ENCODE results near the gene TEX52.

- no peak for TF ChIP-seq CTCF (IDR thresholded peaks at IDR 0.05; ENCODE audit: low read length)
- no peak for TF ChIP-seq EZH2 (optimal IDR thresholded peaks at IDR 0.05; ENCODE audit: low read depth, low read length)
- TF ChIP-seq EZH2phosphoT487 (IDR thresholded peaks at IDR 0.05; ENCODE audit: low read length) = no peak
Observed at GRCh38 chr12:2826036-2826435, 30.8 kb downstream of the TEX52 start.
